HG03439 (cell line): ENCODE measurements around the gene STK11IP.

Experiments used
- ATAC-seq: cut with Tn5 transposase; IDR thresholded peaks from one replicate; pipeline ENCODE4 v1.9.1; 2021; ENCODE audit warnings: mild to moderate bottlenecking, moderate library complexity; ENCODE audit not compliant: unreplicated experiment

STK11IP gene

GRCh38 chr2:219631406-219631891, 33.8 kb downstream of the STK11IP start:
- no peak for ATAC-seq

GRCh38 chr2:219631904-219632759, 34.5 kb downstream of the STK11IP start:
- no peak for ATAC-seq

GRCh38 chr2:219632760-219633105, 35.1 kb downstream of the STK11IP start:
- ATAC-seq: no peak

GRCh38 chr2:219633276-219634065, 35.8 kb downstream of the STK11IP start:
- no peak for ATAC-seq

- no peak for ATAC-seq
Observed at GRCh38 chr2:219634171-219634940, 36.7 kb downstream of the STK11IP start.

- no peak for ATAC-seq
Observed at GRCh38 chr2:219634951-219635751, 37.5 kb downstream of the STK11IP start.

- ATAC-seq: no peak
Observed at GRCh38 chr2:219636144-219636915, 38.7 kb downstream of the STK11IP start.

- no peak for ATAC-seq
Observed at GRCh38 chr2:219636941-219637841, 39.5 kb downstream of the STK11IP start.

GRCh38 chr2:219637842-219638185, 40.2 kb downstream of the STK11IP start:
- no peak for ATAC-seq

GRCh38 chr2:219638217-219638947, 40.7 kb downstream of the STK11IP start:
- ATAC-seq: no peak

- no peak for ATAC-seq
Observed at GRCh38 chr2:219638948-219639755, 41.5 kb downstream of the STK11IP start.

GRCh38 chr2:219641390-219642068, 43.9 kb downstream of the STK11IP start:
- no peak for ATAC-seq

GRCh38 chr2:219642069-219642454, 44.4 kb downstream of the STK11IP start:
- no peak for ATAC-seq

GRCh38 chr2:219642465-219643083, 44.9 kb downstream of the STK11IP start:
- peak; percentile 99 for ATAC-seq

- no peak for ATAC-seq
Observed at GRCh38 chr2:219643084-219643473, 45.4 kb downstream of the STK11IP start.

GRCh38 chr2:219643788-219644398, 46.2 kb downstream of the STK11IP start:
- no peak for ATAC-seq
